Choroid plexus epithelial cell (primary cell): ENCODE results near the gene NCSTN.
A peak's percentile ranks its signal among the peaks of the same experiment; 100 is the strongest.

Experiments
- DNase-seq: peaks from one replicate; pipeline ENCODE4 v3.0.0-alpha.2; 2010; ENCODE audit warnings: low read depth
- H3K4me3 ChIP-seq: 2 replicates; pipeline ENCODE4 v1.5.1; 2011; ENCODE audit warnings: low read depth, mild to moderate bottlenecking, control low read depth, low read length, moderate library complexity
- TF ChIP-seq, protein P1 (sequence below): conservative IDR thresholded peaks from 2 replicates; pipeline ENCODE4 v1.5.1; 2011; ENCODE audit warnings: low read depth, mild to moderate bottlenecking, control low read depth, inconsistent platforms, low read length, moderate library complexity

NCSTN gene

DNA sequence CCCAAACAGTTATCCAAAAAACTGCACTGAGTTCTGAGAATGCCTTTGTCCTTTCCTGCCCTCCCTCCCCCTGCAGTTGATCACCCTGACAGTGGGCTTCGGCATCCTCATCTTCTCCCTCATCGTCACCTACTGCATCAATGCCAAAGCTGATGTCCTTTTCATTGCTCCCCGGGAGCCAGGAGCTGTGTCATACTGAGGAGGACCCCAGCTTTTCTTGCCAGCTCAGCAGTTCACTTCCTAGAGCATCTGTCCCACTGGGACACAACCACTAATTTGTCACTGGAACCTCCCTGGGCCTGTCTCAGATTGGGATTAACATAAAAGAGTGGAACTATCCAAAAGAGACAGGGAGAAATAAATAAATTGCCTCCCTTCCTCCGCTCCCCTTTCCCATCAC, 14.9 kb downstream of the NCSTN start:
- DNase-seq, result no peak
- TF ChIP-seq, protein P1, sequence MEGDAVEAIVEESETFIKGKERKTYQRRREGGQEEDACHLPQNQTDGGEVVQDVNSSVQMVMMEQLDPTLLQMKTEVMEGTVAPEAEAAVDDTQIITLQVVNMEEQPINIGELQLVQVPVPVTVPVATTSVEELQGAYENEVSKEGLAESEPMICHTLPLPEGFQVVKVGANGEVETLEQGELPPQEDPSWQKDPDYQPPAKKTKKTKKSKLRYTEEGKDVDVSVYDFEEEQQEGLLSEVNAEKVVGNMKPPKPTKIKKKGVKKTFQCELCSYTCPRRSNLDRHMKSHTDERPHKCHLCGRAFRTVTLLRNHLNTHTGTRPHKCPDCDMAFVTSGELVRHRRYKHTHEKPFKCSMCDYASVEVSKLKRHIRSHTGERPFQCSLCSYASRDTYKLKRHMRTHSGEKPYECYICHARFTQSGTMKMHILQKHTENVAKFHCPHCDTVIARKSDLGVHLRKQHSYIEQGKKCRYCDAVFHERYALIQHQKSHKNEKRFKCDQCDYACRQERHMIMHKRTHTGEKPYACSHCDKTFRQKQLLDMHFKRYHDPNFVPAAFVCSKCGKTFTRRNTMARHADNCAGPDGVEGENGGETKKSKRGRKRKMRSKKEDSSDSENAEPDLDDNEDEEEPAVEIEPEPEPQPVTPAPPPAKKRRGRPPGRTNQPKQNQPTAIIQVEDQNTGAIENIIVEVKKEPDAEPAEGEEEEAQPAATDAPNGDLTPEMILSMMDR, result no peak
- H3K4me3 ChIP-seq, result no peak overlapping the region

DNA sequence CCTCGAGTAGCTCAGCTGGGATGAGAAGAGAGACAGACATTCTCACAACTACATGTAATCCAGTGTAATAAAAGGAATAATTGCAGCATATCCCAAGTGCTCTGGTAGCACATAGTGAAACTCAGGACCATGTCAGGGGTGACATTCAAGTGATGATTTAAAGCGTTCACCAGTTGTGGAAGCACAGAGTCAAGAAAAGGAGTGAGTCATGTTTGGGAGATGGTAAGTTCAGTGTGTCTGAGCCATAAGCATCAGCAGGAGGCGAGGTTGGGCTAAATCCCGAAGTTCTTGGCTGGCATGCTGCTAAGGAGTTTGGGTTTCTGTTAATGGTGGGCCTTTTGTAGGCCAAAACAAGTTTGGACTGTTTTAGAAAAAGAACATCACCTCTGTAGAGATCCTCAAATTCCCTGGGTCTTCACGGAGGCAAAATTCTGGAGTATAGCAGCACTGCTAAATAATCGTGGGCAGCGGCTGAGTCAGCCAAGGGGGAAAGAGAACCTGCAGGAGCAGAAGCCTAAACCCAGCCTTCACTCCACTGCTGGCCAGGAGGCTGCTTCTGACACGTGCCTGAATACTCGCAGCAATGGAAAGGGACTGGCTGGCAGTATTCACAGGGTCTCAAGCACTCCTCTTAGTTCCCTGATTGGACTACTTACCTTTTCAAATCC, 16.5 kb downstream of the NCSTN start:
- DNase-seq, result peak; percentile 55
- TF ChIP-seq, protein P1, result no peak
- no peak overlapping the region for H3K4me3 ChIP-seq

GRCh38 chr1:160360227-160360695, 17.1 kb downstream of the NCSTN start:
- TF ChIP-seq, protein P1, result no peak
- DNase-seq, result no peak
- H3K4me3 ChIP-seq, result no peak overlapping the region

DNA sequence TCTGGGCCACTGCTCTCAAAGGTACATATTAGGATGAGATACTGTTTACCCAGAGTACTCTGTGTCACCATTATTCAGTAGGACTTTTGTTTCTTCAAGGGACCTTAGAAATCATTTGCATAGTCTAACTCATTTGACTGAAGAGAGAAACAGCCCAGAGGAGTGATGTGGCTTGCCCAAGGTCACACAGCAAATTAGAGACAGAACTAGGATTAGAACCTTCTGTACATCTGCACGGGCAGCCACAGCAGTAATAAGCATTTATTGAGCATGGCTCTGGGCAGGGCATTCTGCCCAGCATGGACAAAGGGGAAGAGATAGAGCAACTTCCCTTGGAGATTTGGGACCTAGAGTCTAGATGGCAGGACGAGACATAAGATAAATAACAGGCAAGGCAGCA, 18.0 kb downstream of the NCSTN start:
- TF ChIP-seq, protein P1, result no peak
- H3K4me3 ChIP-seq, result no peak overlapping the region
- no peak for DNase-seq

- no peak for DNase-seq
- no peak overlapping the region for H3K4me3 ChIP-seq
- TF ChIP-seq, protein P1, result no peak
These were observed 18.6 kb downstream of the NCSTN start for GRCh38 chr1:160361814-160362167.

DNA sequence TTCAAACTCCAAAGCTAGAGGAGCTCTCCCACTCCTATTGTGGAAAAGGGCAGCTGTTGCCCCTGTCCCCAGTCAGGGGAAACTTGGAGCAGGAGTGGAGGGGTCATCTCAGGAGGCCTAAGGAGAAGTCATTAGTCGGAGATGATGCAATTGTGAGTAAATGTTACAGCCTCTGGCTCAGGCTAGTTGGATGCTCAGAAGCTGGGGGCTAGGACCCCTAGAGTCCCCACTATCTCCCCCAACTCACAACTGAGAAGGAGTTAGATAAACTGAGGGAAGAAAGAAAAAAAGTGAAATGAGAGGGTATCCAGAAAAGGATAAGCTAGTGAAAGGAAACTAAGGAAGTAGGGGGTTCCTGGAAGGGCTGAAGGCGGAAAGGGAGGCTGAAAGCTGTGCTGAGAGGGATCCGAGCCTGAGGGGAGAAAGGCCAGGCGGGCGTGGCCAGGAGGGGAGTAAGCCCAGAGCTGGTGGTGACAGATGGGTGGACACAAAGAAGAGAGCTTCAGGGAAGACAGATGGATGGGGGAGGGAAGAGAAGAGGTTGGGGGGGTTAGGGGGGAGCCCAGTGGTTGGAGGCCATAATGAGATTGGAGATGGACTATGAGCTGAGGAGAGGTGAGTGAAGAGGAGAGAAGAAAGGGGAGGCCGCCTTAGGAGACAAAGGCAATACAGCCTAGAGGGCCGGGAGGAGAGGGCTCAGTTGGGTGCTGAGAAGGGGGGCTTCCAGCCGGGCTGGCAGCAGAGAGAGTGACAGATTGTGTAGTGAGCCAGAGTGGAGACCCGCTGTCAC, 19.2 kb downstream of the NCSTN start:
- no peak for DNase-seq
- no peak overlapping the region for H3K4me3 ChIP-seq
- TF ChIP-seq, protein P1, result no peak
